Measurements from ENCODE around the gene SEBOX. TPM values are rescaled to one million over a fixed set of nuclear protein-coding genes. Genes with fewer than 3 reads are reported as not detected.

SEBOX gene
- total and polyA plus RNA-seq, 2 of the 8 experiments (the other 6 are each of a cell fraction or from before 2014, with no cell fraction given): not detected

- TF ChIP-seq GTF2F1 (IDR thresholded peaks at IDR 0.05; ENCODE audit: borderline replicate concordance, low read depth, low read length) (no peak), SP4 (IDR thresholded peaks at IDR 0.05; ENCODE audit: low read length) (no peak)
These were observed 25.1 kb upstream of the SEBOX start (continued) for GRCh38 chr17:28390141-28390540.
